NCI-H1092 (cell line): Measurements from ENCODE around the gene PAIP2.
"Not testable (repeated sequence)": the region's sequence is repeated elsewhere in the genome, so short reads cannot be mapped to it uniquely, and the experiment has no call there.

Source experiments
- DNase-seq: peaks from one replicate; lab custom pipeline; 2025; lab: John Stamatoyannopoulos, UW

PAIP2 gene

DNA sequence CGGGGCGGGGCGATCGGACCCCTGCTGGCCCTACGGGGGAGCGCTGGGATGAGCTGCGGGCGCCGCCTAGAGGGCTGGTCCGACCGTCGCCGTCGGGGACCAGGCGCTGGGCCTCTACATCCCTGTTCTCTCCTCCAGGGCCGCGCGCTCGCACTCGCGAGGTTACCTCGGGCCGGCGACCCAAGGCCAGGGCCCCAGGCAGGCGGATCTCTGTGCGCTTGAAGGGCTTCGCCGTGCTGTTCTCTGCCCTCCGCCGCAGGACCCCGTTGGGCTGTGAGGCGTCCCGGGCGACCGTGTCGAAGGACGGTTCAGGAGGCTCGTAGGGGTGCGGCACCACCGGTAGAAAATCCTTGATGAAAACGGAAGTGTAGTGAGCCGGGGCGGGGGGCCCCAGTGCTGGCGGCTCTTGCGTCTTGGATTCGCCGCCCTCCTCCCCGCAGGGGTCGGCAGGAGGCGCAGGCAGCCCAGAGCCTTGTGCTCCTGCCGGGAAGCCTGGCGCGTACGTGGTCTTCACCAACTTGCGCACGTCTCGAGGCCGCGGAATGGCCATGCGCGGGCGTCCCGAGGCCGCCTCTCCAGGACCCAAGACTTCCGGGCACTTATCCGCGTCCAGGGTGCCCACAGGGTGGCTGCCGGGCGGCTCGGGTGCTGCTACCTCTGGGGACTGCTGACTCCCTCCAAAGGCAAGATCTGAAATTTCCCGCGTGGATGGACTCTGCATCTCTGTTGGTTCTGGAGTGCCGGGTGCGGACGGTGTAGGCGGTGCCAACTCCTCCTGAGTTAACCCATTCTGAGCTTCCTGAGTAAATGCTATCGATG lies 51.2 kb downstream of the PAIP2 start:
- DNase-seq, result no peak

DNA sequence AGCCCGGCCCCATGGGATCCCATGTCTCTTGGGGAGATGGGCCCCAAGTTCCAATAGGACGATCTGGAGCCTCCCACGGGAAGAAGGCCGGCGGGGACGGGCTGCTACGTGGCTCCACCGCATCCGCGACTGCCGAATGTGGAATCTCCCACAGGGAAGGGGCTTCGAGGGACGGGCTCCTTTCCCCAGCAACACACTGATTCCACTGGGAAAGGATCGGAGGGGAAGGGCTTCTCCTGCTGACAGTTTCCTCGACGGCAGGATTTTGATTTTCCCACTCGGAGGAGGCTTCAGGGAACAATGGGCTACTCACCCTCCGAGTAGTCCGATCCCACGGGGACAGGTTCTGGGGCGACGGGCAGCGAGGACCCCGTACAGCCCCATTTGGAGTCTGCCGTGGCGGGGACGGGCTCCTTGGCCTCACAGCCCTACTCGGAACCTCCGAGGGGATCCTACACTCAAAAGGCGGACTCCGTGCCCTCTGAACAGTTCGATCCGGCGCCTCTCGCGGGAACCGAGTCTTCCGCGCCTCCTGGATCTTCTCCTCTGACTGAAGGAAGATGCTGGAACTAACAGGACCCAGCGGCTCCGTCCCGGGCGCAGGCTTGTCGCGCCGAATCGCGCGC lies 52.0 kb downstream of the PAIP2 start:
- no peak for DNase-seq

- DNase-seq, result no peak
Measured at GRCh38 chr5:139394123-139394653, 52.5 kb downstream of the PAIP2 start.

- no peak for DNase-seq
Measured at GRCh38 chr5:139394654-139395566, 53.3 kb downstream of the PAIP2 start, which contains the start of gene PROB1. Gene PROB1 (minus strand): TSS chr5:139395104. CDS start chr5:139395081, 23 bp downstream.

DNA sequence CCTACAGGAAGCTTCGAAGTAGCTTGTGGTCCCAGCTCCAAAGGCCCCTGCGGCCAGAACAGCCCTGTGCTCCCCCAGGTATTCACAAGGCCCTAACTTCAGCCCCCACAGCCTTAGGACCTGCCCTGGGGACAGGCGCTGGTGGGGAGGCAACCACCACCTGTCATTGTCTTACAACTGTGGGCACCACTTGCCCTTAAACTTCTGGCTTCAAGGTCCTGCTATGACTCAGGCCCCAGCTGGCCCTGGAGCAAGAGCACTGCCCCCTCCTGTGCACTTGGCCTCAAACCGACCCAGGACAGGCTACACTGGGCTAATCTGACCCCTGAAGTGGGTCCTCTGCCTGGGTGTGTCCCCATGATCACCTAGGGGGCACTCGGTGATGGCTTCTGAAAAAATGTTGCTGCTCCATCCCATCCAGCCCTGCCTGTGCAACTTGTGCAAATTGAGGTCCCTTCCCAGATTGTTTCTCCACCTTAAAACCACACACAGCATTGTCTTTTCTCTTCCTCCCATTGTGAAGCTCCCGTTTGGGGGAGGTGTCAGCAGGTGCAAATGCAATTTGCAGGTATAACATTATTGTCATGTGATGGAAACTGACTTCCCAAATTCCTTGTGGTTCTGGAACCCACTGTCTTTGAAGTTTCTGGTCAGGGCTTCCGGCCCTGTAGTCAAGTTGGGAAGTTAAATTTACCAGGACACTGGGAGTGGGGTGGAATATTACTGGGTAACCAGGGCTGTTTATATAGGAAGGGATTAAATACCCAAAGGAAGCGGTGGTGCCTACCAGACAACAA lies 54.4 kb downstream of the PAIP2 start:
- no peak for DNase-seq

GRCh38 chr5:139396691-139397090 lies 55.0 kb downstream of the PAIP2 start:
- no peak for DNase-seq

GRCh38 chr5:139397921-139398320 lies 56.3 kb downstream of the PAIP2 start:
- DNase-seq, result no peak

- DNase-seq, result no peak
Measured at GRCh38 chr5:139399501-139400121, 58.0 kb downstream of the PAIP2 start.

- no peak for DNase-seq
Measured at GRCh38 chr5:139401546-139401945, 59.9 kb downstream of the PAIP2 start.

GRCh38 chr5:139402561-139403158 lies 61.0 kb downstream of the PAIP2 start:
- no peak for DNase-seq

- DNase-seq, result no peak
Measured at GRCh38 chr5:139403418-139403786, 61.7 kb downstream of the PAIP2 start.

GRCh38 chr5:139403787-139404483 lies 62.3 kb downstream of the PAIP2 start, which contains the start of gene SPATA24:
Gene SPATA24 (minus strand): TSS chr5:139404089. CDS start chr5:139404060, 29 bp downstream.
- DNase-seq, result peak; percentile 89

GRCh38 chr5:139404484-139404840 lies 62.8 kb downstream of the PAIP2 start:
- no peak for DNase-seq

DNA sequence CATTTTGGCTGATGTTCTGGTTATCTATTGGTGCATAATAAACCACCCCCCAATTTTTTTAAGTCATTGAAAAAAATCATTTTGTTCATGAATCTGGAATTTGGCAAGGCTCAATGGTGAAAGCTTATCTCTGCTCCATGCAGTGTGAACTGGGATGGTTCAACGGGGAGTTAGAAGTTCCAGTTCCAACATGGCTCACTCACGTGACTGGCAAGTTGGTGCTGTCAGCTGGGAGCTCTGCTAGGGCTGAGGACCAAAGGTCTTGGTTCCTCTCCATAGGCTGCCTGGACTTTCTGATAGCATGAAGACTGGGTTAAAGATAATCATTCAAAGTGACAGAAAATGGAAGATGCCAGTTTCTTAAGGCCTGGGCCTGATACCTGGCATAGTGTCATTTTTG lies 65.3 kb downstream of the PAIP2 start:
- no peak for DNase-seq

DNA sequence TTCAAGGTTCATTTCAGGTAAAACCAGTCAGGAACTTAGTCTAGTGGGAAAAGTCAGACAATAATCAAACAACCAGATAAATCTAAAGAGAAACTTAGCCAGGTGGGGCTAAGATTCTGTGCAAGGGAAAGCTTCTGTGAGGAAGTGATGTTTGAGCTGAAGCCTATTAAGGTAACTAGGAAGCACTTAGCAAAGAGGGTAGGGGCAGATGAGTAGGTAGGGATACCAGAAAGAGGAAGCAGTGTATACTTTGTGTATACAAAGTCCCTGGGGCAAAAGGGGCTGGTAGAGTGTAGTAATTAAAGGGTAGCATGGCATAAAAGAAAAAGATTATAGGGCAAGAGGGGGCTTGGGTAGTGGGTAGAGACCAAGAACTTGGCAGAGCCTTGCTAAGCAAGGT lies 65.9 kb downstream of the PAIP2 start:
- DNase-seq, result no peak

- no peak for DNase-seq
Measured at GRCh38 chr5:139408191-139408590, 66.5 kb downstream of the PAIP2 start.

DNA sequence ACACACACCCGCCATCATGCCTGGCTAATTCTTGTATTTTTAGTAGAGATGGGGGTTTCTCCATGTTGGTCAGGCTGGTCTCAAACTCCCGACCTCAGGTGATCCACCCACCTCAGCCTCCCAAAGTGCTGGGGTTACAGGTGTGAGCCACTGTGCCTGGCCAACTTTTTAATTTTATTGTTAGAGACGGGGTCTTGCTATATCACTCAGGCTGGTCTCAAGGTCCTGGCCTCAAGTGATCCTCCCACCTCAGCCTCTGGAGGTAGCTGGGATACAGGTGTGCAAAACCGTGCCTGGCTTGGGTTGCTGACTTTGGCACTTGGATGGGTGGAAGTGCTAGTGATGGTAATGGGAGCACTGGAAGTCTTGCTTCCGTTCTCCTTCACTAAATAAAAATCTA lies 67.5 kb downstream of the PAIP2 start:
- DNase-seq, result not testable (repeated sequence)

- DNase-seq, result no peak
Measured at GRCh38 chr5:139410121-139410992, 68.7 kb downstream of the PAIP2 start.
